ENCODE data around the gene NUP155.
A peak's percentile ranks its signal among the peaks of the same experiment; 100 is the strongest.
"Not testable (repeated sequence)": the region's sequence is repeated elsewhere in the genome, so short reads cannot be mapped to it uniquely, and the experiment has no call there.

The NUP155 gene

GRCh38 chr5:37370864-37371726 lies at the start of gene NUP155:
NUP155 (minus strand) TSS chr5:37371106; CDS start chr5:37370977, 129 bp downstream.
- DNase-seq, result peak; percentile 96

- DNase-seq, result peak; percentile 1
Measured at GRCh38 chr5:37417347-37417746, 46.4 kb upstream of the NUP155 start.

GRCh38 chr5:37415456-37415855 lies 44.5 kb upstream of the NUP155 start:
- DNase-seq, result not testable (repeated sequence)

- no peak for DNase-seq
Measured at GRCh38 chr5:37412515-37412914, 41.6 kb upstream of the NUP155 start.

GRCh38 chr5:37400501-37400900 lies 29.6 kb upstream of the NUP155 start:
- no peak for DNase-seq

- DNase-seq, result no peak
Measured at GRCh38 chr5:37396352-37396751, 25.4 kb upstream of the NUP155 start.

- DNase-seq, result no peak
Measured at GRCh38 chr5:37391591-37391990, 20.7 kb upstream of the NUP155 start.

GRCh38 chr5:37379100-37379628 lies 8.3 kb upstream of the NUP155 start, which contains the start of gene WDR70:
WDR70 (plus strand) TSS chr5:37379318; CDS start chr5:37379368, 50 bp downstream.
- DNase-seq, result peak; percentile 93

- not testable (repeated sequence) for DNase-seq
Measured at GRCh38 chr5:37378066-37378465, 7.2 kb upstream of the NUP155 start.

- peak; percentile 64 for DNase-seq
Measured at GRCh38 chr5:37375091-37375490, 4.2 kb upstream of the NUP155 start.

- DNase-seq, result peak; percentile 27
Measured at GRCh38 chr5:37370550-37370863, 399 bp downstream of the NUP155 start.

- DNase-seq, result no peak
Measured at GRCh38 chr5:37355161-37355560, 15.7 kb downstream of the NUP155 start.

GRCh38 chr5:37342741-37343140 lies 28.2 kb downstream of the NUP155 start:
- not testable (repeated sequence) for DNase-seq

- DNase-seq, result not testable (repeated sequence)
Measured at GRCh38 chr5:37334754-37335153, 36.2 kb downstream of the NUP155 start.

GRCh38 chr5:37326536-37326935 lies 44.4 kb downstream of the NUP155 start:
- DNase-seq, result no peak

GRCh38 chr5:37323607-37324006 lies 47.3 kb downstream of the NUP155 start:
- DNase-seq, result no peak

GRCh38 chr5:37319037-37319782 lies 51.7 kb downstream of the NUP155 start:
- no peak for DNase-seq

GRCh38 chr5:37316027-37316426 lies 54.9 kb downstream of the NUP155 start:
- DNase-seq, result no peak

GRCh38 chr5:37310360-37310759 lies 60.5 kb downstream of the NUP155 start:
- DNase-seq, result no peak

- DNase-seq, result no peak
Measured at GRCh38 chr5:37308793-37309192, 62.1 kb downstream of the NUP155 start.

GRCh38 chr5:37304888-37305287 lies 66.0 kb downstream of the NUP155 start:
- DNase-seq, result no peak

- DNase-seq, result not testable (repeated sequence)
Measured at GRCh38 chr5:37296313-37296712, 74.6 kb downstream of the NUP155 start.

- peak; percentile 2 for DNase-seq
Measured at GRCh38 chr5:37283214-37283820, 87.6 kb downstream of the NUP155 start.

Data from DMS53 (cell line).